Ovary (tissue), 9 donors: ENCODE data around the gene CACNA1E. TPM values are rescaled to one million over a fixed set of nuclear protein-coding genes. Genes with fewer than 3 reads are reported as not detected.

ENCODE experiments used
- DNase-seq, 5 donors: peaks; one replicate each; pipeline ENCODE4 v3.0.0-alpha.2; 2019 to 2020
- H3K27ac ChIP-seq, 2 donors: fragments of 200-600 bp; one replicate each; pipeline versions ENCODE4 v1.5.1 to v1.8.0; 2019 to 2022
- H3K27me3 ChIP-seq: fragments of 200-600 bp; one replicate; pipeline ENCODE4 v1.8.0; 2022
- H3K36me3 ChIP-seq: fragments of 200-600 bp; sonication (generic); one replicate; pipeline ENCODE4 v1.5.1; 2019
- H3K4me1 ChIP-seq: one replicate; pipeline ENCODE4 v1.8.1; 2013; ENCODE audit warnings: mild to moderate bottlenecking, moderate library complexity; ENCODE audit not compliant: insufficient read depth
- H3K4me3 ChIP-seq: fragments of 200-600 bp; sonication (generic); one replicate; pipeline ENCODE4 v1.5.1; 2017
- H3K9me3 ChIP-seq, 2 donors: fragments of 200-600 bp in 1 of 2; sonication (generic) in 1 of 2; one replicate each; pipeline versions ENCODE4 v1.5.1 to v1.8.1; 2013 to 2019; ENCODE audit warnings: mild to moderate bottlenecking in 1 of 2, moderate library complexity in 1 of 2
- CTCF ChIP-seq, 3 donors: fragments of 450-650 bp in 2 of 3; fragments of 200-600 bp in 1 of 3; IDR thresholded peaks; one replicate each; pipeline versions ENCODE4 v1.5.1 to v1.8.0; 2016 to 2022; ENCODE audit warnings: antibody characterized with exemption in 3 of 3, mild to moderate bottlenecking in 1 of 3
- EP300 ChIP-seq: sonication (generic); formaldehyde crosslinking; IDR thresholded peaks from one replicate; pipeline ENCODE4 v1.6.1; 2017; ENCODE audit warnings: antibody characterized with exemption
- POLR2A ChIP-seq: fragments of 450-650 bp; IDR thresholded peaks from one replicate; pipeline ENCODE4 v1.6.1; 2017; ENCODE audit warnings: antibody characterized with exemption, mild to moderate bottlenecking, moderate library complexity
- WGBS, 3 donors: extraction: QIAGEN DNeasy Blood & Tissue Kit in 1 of 3; methylation state at CpG; one replicate each; pipeline versions ENCODE4 v1.1.5 to v1.1.7; 2013 to 2017; 5-methylcytosine and 5-hydroxymethylcytosine counted together
- intact Hi-C, 4 donors: fragments of 100-400 bp; cut with DNase I; formaldehyde crosslinking; loops; one replicate each; pipeline versions ENCODE4 v1.11.0 to v1.15.1; 2022 to 2023
- polyA plus RNA-seq, 2 donors: library from polyadenylated mRNA; stranded (reverse); fragments of 200-250 nt in 1 of 2; fragments of 350-450 nt in 1 of 2; fragmentation: Illumina TruSeq in 1 of 2; extraction: RNeasy Lipid Tissue Mini Kit (QIAGEN cat#74804) in 1 of 2; gene quantifications; one replicate each; pipeline ENCODE4 v1.2.3, GENCODE V29; 2013 to 2014
- total RNA-seq, 7 donors: library from RNA; depleted of rRNA in 2 of 7; stranded (reverse); fragments of >200 nt in 2 of 7; fragmentation: NEBNext Ultra II Directional in 3 of 7; extraction: Animal tissue kit (Norgen Biotek cat#: 25700) in 3 of 7; gene quantifications; one replicate each; pipeline versions ENCODE4 v1.1.0 to v1.2.4, GENCODE V29; 2016 to 2023
- donor health status: DM: no; HTN: no; CAD: no; lungs with moderate emphysema.
- donor health status: DM: no; HTN: no; CAD: no.
- donor health status: Bipolar disorder and iron deficiency.
- donor health status: DM: yes; HTN: yes; CAD: no.
- donor health status: DM: no; HTN: no; CAD: no.
- donor health status: DM: yes; HTN: yes; CAD: no.

Gene CACNA1E
- total and polyA plus RNA-seq, 9 donors, result 0.01 to 0.34 (median 0.10) TPM; not detected in 3

GRCh38 chr1:181813266-181813665 lies 329.9 kb downstream of the CACNA1E start:
- H3K4me1 ChIP-seq, result no peaks in the 10 kb centered on the region
- intact Hi-C loops, result no loop called here
- no peak overlapping the region for H3K4me3 ChIP-seq
- H3K27ac ChIP-seq, result no peak overlapping the region
- H3K9me3 ChIP-seq, result no peaks in the 10 kb centered on the region
- H3K27me3 ChIP-seq, result no peaks in the 10 kb centered on the region
- 73 to 78% (median 76%) methylated on average over 4 of the region's 4 CpGs for whole genome bisulfite sequencing, 3 donors
- TF ChIP-seq CTCF (IDR thresholded peaks at IDR 0.05), result no peak
- no peak for TF ChIP-seq POLR2A
- TF ChIP-seq EP300, result no peak
- no peaks in the 10 kb centered on the region for H3K36me3 ChIP-seq
- DNase-seq, result no peak

- H3K4me3 ChIP-seq, result no peak overlapping the region
- no peaks in the 10 kb centered on the region for H3K27me3 ChIP-seq
- no peak overlapping the region for H3K27ac ChIP-seq
- intact Hi-C loops, result no loop called here
- DNase-seq, result no peak
- no peaks in the 10 kb centered on the region for H3K9me3 ChIP-seq
- no peak for TF ChIP-seq POLR2A
- no peak for TF ChIP-seq EP300
- TF ChIP-seq CTCF (IDR thresholded peaks at IDR 0.05), result no peak
- 80 to 87% (median 80%) methylated on average over 4 of the region's 4 CpGs for WGBS, 3 donors
- H3K36me3 ChIP-seq, result no peaks in the 10 kb centered on the region
- H3K4me1 ChIP-seq, result no peaks in the 10 kb centered on the region
Measured at GRCh38 chr1:181816608-181817007, 333.3 kb downstream of the CACNA1E start.

GRCh38 chr1:181817091-181817490 lies 333.8 kb downstream of the CACNA1E start:
- H3K4me1 ChIP-seq, result no peaks in the 10 kb centered on the region
- H3K27me3 ChIP-seq, result no peaks in the 10 kb centered on the region

GRCh38 chr1:181818459-181818858 lies 335.1 kb downstream of the CACNA1E start:
- H3K36me3 ChIP-seq, result no peaks in the 10 kb centered on the region
- no peaks in the 10 kb centered on the region for H3K27me3 ChIP-seq
- H3K9me3 ChIP-seq, result no peaks in the 10 kb centered on the region
- no peak for DNase-seq
- H3K27ac ChIP-seq, result no peak overlapping the region
- 69 to 74% (median 74%) methylated on average over 2 of the region's 2 CpGs for WGBS, 3 donors
- no peak for TF ChIP-seq CTCF (IDR thresholded peaks at IDR 0.05)
- no peak for TF ChIP-seq POLR2A
- intact Hi-C loops, result no loop called here
- H3K4me1 ChIP-seq, result no peaks in the 10 kb centered on the region
- no peak overlapping the region for H3K4me3 ChIP-seq

More at GRCh38 chr1:181817091-181817490, 333.8 kb downstream of the CACNA1E start:
- intact Hi-C loops, result no loop called here
- TF ChIP-seq EP300 (no peak), CTCF (IDR thresholded peaks at IDR 0.05) (no peak), POLR2A (no peak)
- DNase-seq, result no peak
- Histone ChIP-seq H3K36me3 (no peaks in the 10 kb centered on the region), H3K27ac (no peak overlapping the region), H3K9me3 (no peaks in the 10 kb centered on the region), H3K4me3 (no peak overlapping the region)

GRCh38 chr1:181818943-181819342 lies 335.6 kb downstream of the CACNA1E start:
- 51 to 72% (median 63%) methylated on average over 1 of the region's 1 CpG for WGBS, 3 donors
- H3K27ac ChIP-seq, result no peak overlapping the region
- no peaks in the 10 kb centered on the region for H3K36me3 ChIP-seq
- H3K4me3 ChIP-seq, result no peak overlapping the region
- H3K9me3 ChIP-seq, result no peaks in the 10 kb centered on the region
- H3K4me1 ChIP-seq, result no peaks in the 10 kb centered on the region
- TF ChIP-seq EP300 (no peak), POLR2A (no peak), CTCF (IDR thresholded peaks at IDR 0.05) (no peak)
- H3K27me3 ChIP-seq, result no peaks in the 10 kb centered on the region
- intact Hi-C loops, result no loop called here
- DNase-seq, result no peak
